GM21717 (cell line): ENCODE data around the gene ZNF527.
"Not testable (repeated sequence)": the region's sequence is repeated elsewhere in the genome, so short reads cannot be mapped to it uniquely, and the experiment has no call there.

Experiments used
- ATAC-seq: cut with Tn5 transposase; IDR thresholded peaks from one replicate; pipeline ENCODE4 v1.9.1; 2021; ENCODE audit warnings: mild to moderate bottlenecking, moderate library complexity; ENCODE audit not compliant: unreplicated experiment

The ZNF527 gene

DNA sequence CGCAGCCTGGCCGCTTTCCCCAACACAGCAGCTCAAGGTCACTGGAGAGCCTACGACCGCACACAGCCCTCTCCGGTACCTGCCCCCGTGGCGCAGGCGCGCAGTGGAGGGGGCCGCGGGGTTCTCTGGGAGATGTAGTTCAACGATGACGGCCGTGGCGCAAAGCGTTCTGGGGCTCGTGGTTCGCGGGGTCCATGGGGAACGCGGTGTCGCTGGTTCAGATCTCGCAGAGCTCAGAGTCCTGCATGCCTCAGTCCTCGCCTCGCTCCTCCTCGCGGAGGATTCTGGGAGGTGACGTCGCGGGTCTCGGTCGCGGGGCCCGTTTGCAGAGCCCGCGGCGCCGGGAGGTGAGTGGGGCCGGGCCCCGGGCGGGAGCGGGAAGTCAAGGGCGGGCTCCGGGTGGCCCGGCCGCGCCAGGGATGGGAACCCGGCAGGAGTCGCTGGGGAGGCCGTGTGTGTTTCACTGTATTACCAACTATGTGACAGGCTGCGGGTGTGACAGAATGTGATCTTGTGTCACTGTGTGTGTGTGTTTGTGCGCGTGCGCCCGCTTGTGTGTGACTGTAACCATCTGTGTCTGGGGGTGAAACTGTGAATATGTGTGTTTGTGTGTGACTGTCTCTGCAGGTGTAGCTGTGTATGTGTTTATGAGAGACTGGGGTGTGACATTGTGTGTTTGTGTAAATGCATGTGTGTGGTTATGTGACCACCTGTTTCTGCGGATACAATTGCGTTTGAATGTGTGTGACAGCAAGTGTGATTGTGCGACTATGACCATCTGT is at the start of gene ZNF527:
ZNF527 (plus strand) TSS at position 220 of the 782 bp plus-strand sequence. CDS start 3,100 bp downstream, outside the sequence.
- ATAC-seq: peak; percentile 94

DNA sequence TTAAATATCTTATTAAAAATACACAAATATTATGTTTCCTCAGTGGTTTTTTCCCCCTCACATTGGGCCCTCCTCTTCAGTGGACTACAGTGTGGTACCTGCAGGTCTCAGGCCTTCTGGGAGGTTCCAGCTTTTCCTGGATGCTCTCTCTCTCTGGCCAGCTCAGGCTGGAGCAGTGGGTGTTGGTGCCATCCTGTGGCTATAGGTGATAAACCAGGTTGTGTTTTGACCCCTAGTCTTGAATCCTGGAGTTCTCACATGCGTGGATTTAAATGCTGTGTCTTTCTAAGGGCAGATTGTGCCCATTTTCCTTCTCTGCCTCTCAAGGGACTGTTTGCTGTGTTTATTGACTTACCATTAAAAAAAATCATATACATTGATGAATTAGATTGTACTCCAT is 41.2 kb upstream of the ZNF527 start:
- ATAC-seq: no peak

DNA sequence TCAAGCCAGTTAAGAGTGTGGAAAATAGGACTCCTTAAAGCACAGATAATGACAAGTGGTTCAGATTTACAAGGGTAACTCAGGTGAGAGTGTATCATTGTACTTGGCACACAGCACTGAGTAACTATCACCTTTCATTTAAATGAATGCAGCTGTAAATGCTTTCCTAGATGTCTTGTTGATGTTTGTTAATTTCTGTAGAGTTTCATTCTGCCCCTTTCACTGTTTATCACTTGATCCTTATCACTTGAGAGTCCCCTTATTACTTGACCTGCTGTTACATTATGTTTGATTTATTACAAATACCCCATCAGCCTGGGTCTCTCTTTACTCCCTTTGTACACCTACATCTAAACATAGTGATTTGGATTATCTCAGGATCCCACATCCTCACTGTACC is 38.1 kb upstream of the ZNF527 start:
- no peak for ATAC-seq

DNA sequence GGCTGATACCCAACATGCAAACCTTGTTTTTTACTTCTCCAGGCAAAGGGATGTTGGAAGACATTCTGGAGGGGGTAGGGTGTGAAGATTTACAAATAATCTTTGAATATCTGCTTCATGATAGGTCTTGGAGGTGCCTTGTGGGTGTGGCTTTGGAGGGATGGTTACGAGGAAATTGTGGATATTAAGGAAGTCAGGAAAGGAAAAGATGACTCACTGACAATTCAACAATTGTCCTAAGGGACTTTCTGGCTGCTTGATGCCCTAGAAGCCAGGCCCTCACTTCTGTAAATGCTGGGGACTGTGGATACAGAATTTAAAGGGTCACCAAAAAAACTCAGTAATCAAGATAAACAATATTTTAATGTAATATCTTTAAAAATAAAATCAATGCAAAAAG is 37.4 kb upstream of the ZNF527 start:
- ATAC-seq: no peak

DNA sequence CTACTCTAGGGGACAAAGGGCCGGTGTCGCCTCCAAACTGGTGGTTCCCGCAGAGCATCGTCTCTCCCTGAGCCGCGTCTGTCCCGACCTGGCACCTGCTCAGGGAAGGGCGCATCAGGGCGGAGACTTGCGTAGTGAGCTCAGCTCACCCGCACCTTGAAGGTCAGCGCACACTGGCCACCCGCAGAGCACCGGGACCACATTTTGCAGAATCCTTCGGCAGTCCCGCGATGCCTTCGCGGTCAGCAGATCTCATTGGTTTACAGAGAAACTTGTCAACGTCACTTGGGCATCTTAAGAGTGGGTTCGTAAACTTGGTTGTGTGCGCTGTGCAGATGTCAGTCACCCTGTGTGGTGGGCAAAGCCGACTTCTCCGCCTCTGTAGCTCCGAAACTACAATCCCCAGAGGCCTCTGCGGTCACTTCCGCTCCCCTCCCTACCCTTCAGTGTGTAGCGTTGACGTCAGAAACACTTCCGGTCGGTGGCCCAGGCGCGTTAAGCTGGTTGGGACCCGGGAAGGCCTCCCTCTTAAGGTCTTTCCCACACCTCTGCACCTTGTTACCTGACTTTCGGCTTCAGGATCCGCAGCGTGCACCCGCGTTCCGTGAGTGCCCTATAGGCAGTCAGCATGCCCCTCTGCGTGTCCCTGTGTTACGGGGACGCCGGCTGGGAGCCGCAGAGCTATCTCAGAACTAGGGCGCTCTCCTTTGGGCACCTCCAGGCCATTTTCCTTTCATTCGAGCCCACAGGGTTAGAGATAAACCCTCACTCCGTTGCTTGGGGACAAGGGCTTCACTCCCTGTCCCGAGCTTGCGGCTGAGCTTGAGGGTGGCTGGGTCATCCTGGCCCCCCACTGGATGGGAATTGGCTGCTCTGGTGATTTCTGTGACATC is 36.5 kb upstream of the ZNF527 start:
- ATAC-seq: peak; percentile 50

DNA sequence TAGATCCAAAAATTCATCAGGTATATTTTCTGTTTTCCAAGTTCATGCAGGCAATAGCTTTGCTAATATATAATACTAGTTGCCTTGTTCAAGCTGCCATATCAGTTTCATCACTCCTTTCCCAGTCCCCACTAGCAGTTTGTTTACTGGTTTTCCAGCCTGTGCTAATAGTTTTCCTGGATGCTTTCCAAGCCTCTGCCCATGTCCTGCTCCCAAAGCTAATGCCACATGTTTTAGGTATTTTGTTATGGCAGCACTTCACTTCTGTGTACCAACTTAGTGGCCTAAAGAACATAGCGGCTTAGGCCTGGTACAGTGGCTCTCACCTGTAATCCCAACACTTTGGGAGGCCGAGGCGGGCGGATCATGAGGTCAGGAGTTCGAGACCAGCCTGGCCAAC is 28.1 kb upstream of the ZNF527 start:
- ATAC-seq: no peak

DNA sequence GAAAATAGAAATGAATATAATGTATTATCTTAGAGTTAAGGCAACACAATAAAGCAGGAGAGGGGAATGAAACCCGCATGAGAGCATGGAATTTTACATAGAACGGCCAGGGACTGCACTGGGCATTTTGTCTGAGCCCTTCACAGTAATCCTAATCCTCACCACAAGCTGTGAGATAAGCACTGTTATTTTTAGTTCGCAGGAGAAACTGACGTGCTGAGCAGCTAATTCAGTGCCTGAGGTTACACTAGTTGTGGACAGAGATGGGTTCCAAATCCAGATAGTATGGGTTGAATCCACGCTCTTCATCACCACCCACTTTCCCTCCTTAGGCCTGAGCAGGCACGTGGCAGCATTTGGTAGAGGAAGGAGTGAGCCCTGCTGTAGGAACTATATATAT is 24.8 kb upstream of the ZNF527 start:
- no peak for ATAC-seq

DNA sequence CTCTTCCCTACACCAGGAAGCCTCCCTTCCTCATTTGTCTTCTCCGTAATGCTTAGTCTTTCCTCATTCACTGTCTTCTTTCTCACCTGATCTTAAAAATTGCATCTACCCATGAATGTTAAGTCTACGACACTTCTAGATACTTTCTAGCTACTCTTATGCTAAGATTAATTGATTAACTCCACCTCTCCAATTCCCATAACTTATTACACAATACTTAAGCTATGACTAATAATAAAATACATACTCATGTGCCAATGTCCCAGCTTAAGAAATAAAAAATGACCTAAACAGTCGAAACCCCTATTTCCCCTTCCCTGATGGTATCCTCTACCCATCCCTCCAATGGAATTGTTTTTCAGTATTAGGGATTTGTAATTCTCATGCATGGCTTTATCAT is 22.8 kb upstream of the ZNF527 start:
- ATAC-seq: no peak

DNA sequence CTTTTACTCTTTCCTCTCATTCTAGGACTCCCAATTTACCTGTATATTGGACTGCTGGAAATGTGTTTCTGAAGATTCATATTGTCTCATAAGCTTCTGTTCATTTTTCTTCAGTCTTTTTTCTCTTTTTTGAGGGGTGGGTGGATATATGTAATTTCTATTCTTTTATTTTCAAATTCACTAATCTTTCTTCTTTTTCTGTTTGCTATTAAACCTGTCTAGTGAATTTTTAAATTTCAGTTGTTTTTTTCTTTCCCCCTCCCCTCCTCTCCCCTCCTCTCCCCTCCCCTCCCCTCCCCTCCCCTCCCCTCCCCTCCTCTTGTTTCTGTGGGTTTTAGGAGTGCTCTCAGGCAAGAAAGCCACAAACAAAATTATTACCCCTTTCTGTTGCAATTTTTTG is 16.9 kb upstream of the ZNF527 start:
- ATAC-seq: no peak

DNA sequence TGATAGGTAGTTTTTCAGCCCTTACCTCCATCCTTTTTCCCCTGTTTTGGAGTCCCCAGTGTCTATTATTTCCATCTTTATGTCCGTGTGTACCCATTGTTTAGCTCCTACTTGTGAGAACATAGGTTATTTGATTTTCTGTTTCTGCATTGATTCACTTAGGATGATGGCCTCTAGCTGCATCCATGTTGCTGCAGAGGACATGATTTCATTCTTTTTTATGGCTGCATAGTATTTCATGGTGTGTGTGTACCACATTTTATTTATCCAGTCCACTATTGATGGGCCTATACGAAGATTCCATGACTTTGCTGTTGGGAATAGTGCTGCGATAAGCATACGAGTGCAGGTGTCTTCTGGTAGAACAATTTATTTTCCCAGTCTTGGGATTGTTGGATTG is 15.0 kb upstream of the ZNF527 start:
- ATAC-seq: no peak

DNA sequence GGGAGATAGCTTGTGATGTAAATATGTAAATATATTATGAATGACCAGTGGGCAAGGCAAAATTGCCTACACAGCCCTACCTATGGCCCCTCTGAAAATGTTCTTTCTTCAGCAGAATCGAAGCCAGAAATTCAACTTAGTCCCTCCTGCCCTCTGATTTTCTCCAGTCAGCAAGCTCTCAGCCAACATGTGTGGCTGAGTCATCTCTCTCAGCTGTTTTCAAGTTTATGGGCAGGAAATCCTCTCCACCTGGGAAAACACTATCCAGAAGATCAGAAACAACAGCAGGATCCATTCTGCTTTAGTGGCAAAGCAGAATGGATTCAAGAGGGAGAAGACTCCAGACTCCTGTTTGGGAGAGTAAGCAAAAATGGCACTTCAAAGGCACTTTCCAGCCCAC is 8.9 kb upstream of the ZNF527 start:
- ATAC-seq: no peak

DNA sequence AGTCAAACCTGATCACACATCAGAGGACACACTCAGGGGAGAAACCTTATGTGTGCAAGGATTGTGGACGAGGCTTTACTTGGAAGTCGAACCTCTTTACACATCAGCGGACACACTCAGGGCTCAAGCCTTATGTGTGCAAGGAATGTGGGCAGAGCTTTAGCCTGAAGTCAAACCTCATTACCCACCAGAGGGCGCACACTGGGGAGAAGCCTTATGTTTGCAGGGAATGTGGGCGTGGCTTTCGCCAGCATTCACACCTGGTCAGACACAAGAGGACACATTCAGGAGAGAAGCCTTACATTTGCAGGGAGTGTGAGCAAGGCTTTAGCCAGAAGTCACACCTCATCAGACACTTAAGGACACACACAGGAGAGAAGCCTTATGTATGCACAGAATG is 8.2 kb upstream of the ZNF527 start:
- ATAC-seq: no peak

DNA sequence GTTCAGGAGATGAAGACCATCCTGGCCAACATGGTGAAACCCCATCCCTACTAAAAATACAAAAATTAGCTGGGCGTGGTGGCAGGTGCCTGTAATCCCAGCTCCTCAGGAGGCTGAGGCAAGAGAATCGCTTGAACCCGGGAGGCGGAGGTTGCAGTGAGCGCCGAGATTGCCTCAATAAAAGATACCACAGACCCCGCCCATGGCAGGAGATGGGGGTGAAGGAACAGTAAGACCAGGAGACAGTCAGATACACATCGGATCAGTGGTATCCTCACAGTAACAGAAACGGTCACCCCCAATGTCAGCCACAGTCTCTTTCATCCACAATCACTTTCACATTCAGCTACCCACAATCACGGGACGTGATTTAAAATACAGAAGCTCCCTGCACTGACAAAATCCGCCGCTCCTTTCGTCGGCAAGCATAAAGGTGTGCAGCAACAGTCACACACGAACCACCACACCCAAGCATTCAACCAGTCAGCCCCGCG is 466 bp upstream of the ZNF527 start:
- peak; percentile 41 for ATAC-seq

DNA sequence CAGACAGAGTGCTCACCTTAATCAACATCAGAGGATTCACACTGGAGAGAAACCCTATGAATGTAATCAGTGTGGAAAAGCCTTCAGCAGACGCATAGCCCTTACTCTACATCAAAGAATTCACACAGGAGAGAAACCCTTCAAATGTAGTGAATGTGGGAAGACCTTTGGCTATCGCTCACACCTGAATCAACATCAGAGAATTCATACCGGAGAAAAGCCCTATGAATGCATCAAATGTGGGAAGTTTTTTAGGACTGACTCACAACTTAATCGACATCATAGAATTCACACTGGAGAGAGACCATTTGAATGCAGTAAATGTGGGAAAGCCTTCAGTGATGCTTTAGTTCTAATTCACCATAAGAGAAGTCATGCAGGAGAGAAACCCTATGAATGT is 18.3 kb downstream of the ZNF527 start:
- ATAC-seq: no peak

DNA sequence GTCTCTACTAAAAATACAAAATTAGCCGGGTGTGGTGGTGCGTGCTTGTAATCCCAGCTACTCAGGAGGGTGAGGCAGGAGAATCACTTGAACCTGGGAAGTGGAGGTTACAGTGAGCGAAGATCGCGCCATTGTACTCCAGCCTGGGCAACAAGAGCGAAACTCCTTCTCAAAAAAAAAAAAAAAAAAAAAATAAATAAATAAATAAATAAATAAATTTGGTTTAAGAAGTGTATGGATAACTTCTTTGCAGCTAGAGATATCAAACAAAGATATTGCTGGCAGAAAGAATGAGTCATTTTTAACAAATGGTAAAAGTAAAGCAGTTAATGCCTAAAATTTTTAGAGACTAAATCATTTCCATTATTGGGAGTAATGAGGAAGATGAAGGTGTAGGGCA is 20.5 kb downstream of the ZNF527 start:
- ATAC-seq: not testable (repeated sequence)

DNA sequence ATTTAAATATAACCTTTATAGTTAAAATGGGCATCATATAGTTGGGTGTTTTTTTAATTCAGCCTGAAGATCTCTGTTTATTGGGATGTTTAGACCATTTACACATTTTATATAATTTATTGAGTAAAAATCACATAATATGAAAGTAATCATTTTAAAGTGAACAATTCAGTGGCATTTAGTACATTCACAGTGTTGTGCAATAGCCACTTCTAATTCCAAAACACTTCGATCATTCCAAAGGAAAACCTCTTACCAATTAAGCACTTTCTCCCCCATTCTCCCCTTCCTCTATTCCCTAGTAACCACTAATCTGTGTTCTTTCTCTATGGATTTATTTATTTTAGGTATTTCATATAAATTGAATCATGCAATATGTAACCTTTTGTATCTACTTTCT is 30.2 kb downstream of the ZNF527 start:
- no peak for ATAC-seq

DNA sequence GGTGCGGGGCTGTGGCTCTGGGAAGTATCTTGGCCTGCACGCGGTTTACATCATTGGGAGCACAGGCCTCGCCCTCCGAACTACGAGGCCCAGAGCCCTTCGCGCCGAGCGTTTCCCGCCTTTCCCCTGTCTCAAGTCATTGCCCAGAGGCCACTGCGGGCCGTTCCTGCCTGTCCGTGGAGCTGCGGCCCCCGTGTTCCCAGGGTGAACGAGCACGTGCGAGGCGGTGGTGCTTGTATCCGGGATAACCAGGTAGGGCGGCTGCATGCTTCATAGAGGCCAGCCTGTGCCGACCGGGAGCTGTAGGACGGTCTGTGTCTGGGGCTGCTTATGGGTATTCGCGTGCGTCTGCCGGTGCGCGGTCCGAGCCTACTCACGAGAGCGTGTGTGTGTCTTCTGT is 32.5 kb downstream of the ZNF527 start:
- ATAC-seq: no peak

DNA sequence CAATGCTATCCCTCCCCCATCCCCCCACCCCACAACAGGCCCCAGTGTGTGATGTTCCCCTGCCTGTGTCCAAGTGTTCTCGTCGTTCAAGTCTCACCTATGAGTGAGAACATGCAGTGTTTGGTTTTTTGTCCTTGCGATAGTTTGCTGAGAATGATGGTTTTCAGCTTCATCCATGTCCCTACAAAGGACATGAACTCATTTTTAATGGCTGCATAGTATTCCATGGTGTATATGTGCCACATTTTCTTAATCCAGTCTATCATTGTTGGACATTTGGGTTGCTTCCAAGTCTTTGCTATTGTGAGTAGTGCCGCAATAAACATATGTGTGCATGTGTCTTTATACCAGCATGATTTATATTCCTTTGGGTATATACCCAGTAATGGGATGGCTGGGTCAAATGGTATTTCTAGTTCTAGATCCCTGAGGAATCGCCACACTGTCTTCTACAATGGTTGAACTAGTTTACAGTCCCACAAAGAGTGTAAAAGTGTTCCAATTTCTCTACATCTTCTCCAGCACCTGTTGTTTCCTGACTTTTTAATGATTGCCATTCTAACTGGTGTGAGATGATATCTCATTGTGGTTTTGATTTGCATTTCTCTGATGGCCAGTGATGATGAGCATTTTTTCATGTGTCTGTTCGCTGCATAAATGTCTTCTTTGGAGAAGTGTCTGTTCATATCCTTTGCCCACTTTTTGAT is 35.4 kb downstream of the ZNF527 start:
- ATAC-seq: not testable (repeated sequence)

DNA sequence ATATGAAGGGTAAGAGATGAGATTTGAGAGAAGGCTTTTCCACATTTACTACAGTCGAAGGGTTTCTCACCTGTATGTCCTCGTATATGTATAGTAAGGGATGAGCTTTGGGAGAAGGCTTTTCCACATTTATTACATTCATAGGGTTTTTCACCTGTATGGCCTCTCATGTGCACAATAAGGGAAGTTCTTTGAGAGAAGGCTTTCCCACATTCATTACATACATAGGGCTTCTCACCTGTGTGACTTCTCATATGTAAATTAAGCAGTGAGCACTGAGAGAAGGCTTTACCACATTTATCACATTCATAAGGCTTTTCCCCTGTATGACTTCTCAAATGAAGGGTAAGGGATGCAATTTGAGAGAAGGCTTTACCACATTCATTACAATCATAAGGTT is 41.8 kb downstream of the ZNF527 start:
- ATAC-seq: no peak

DNA sequence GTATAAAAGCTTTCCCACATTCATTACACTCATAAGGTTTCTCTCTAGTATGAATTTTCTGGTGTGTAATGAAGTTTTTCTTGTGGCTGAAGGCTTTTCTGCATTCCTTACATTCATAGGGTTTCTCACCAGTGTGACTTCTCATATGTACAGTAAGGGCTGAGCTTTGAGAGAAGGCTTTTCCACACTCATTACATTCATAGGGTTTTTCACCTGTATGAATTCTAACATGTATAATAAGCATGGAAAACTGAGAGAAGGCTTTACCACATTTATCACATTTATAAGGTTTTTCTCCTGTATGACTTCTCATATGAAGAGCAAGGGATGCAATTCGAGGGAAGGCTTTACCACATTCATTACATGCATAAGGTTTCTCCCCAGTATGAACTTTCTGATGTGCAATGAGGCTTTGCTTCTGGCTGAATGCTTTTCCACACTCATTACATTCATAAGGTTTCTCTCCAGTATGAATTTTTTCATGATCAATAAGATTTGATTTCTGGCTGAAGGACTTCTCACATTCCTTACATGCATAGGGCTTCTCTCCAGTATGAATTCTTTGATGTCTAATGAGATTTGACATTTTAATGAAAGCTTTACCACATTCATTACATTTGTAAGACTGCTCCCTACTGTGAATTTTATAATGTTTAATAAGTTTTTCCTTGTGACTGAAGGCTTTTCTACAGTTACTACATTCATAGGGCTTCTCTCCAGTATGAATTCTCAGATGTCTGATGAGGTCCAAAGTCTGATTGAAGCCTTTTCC is 42.6 kb downstream of the ZNF527 start:
- no peak for ATAC-seq
